Measurements from ENCODE around the gene ZBTB37.
"Not testable (repeated sequence)": the region's sequence is repeated elsewhere in the genome, so short reads cannot be mapped to it uniquely, and the experiment has no call there.

GRCh38 chr1:173859547-173859946 lies 8.6 kb upstream of the ZBTB37 start:
- TF ChIP-seq, protein P1, sequence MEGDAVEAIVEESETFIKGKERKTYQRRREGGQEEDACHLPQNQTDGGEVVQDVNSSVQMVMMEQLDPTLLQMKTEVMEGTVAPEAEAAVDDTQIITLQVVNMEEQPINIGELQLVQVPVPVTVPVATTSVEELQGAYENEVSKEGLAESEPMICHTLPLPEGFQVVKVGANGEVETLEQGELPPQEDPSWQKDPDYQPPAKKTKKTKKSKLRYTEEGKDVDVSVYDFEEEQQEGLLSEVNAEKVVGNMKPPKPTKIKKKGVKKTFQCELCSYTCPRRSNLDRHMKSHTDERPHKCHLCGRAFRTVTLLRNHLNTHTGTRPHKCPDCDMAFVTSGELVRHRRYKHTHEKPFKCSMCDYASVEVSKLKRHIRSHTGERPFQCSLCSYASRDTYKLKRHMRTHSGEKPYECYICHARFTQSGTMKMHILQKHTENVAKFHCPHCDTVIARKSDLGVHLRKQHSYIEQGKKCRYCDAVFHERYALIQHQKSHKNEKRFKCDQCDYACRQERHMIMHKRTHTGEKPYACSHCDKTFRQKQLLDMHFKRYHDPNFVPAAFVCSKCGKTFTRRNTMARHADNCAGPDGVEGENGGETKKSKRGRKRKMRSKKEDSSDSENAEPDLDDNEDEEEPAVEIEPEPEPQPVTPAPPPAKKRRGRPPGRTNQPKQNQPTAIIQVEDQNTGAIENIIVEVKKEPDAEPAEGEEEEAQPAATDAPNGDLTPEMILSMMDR (IDR thresholded peaks at IDR 0.05): not testable (repeated sequence)
- not testable (repeated sequence) for TF ChIP-seq POLR2A (IDR thresholded peaks at IDR 0.05)

Data from adrenal gland (tissue), 5 donors.